ENCODE data around the gene RIIAD1. TPM values are rescaled to one million over a fixed set of nuclear protein-coding genes. Genes with fewer than 3 reads are reported as not detected.
"Not testable (repeated sequence)": the region's sequence is repeated elsewhere in the genome, so short reads cannot be mapped to it uniquely, and the experiment has no call there.

RIIAD1 gene
- total RNA-seq, 1 experiment from 2014 or later: not detected

DNA sequence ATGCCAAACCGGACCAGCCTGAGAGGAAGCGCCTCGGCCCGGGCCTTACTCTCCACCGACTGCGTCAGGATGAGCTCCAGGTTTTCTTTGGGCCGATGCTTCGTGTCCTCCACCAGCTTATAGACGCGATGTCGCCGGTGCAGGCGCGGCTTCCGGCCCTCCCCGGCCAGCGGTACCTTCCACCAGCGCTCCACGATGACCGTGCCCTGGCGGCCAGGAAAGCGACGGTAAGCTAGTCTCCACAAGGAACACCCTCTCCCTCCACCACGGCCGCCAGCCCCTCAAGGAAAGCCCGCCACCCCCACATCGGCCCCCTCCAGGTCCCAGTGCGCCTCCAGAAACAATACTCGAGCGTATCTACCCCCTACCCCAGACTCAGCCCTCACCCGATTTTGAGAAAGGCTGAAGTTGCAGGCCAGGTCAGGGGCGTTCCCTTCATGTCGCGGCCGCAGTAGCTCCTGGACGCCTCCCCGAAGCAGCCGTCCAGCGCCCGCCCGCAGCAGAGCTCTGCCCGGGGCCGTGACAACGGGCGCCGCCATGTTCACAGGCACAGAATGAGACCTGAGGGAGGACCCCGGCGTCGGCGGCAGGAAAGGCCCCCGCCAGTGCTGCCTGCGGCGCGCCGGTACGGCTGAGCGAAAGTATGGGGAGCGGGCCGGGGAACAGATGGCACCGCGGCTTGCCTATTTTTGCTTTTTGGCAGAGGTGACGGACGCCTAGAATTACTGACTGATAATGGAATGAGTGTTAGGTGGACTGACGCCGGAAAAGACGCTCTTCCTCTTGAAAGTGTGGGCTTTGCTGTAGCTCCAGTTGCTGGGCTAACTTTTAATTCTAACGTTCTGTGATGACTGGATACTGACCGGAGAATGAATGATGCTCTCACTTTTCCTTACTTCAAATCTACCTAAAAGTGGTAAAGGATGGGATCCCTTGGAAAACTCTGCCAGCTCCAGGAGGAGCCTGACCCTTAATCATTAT lies 41.9 kb downstream of the RIIAD1 start, which contains the start of gene MRPL9:
Gene MRPL9, minus strand, starts transcription at position 556 of the 981 bp plus-strand sequence. Its CDS starts 17 bp downstream, at position 539.
- peak within 1 kb of the TSS; percentile 99 for H3K27ac ChIP-seq (ENCODE audit: low read length)
- TF ChIP-seq TCF7L2 (IDR thresholded peaks at IDR 0.05; ENCODE audit: low read depth, low read length): no peak
- TF ChIP-seq SIN3A (IDR thresholded peaks at IDR 0.05; ENCODE audit: borderline replicate concordance, insufficient read depth, low read depth, low read length): peak; percentile 51; the same call in 1 of the 2 replicates
- TF ChIP-seq POLR2AphosphoS5 (IDR thresholded peaks at IDR 0.05; ENCODE audit: low read depth, low read length): peak; percentile 85
- TF ChIP-seq, protein P1, sequence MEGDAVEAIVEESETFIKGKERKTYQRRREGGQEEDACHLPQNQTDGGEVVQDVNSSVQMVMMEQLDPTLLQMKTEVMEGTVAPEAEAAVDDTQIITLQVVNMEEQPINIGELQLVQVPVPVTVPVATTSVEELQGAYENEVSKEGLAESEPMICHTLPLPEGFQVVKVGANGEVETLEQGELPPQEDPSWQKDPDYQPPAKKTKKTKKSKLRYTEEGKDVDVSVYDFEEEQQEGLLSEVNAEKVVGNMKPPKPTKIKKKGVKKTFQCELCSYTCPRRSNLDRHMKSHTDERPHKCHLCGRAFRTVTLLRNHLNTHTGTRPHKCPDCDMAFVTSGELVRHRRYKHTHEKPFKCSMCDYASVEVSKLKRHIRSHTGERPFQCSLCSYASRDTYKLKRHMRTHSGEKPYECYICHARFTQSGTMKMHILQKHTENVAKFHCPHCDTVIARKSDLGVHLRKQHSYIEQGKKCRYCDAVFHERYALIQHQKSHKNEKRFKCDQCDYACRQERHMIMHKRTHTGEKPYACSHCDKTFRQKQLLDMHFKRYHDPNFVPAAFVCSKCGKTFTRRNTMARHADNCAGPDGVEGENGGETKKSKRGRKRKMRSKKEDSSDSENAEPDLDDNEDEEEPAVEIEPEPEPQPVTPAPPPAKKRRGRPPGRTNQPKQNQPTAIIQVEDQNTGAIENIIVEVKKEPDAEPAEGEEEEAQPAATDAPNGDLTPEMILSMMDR (IDR thresholded peaks at IDR 0.05): no peak
- TF ChIP-seq, protein P2, sequence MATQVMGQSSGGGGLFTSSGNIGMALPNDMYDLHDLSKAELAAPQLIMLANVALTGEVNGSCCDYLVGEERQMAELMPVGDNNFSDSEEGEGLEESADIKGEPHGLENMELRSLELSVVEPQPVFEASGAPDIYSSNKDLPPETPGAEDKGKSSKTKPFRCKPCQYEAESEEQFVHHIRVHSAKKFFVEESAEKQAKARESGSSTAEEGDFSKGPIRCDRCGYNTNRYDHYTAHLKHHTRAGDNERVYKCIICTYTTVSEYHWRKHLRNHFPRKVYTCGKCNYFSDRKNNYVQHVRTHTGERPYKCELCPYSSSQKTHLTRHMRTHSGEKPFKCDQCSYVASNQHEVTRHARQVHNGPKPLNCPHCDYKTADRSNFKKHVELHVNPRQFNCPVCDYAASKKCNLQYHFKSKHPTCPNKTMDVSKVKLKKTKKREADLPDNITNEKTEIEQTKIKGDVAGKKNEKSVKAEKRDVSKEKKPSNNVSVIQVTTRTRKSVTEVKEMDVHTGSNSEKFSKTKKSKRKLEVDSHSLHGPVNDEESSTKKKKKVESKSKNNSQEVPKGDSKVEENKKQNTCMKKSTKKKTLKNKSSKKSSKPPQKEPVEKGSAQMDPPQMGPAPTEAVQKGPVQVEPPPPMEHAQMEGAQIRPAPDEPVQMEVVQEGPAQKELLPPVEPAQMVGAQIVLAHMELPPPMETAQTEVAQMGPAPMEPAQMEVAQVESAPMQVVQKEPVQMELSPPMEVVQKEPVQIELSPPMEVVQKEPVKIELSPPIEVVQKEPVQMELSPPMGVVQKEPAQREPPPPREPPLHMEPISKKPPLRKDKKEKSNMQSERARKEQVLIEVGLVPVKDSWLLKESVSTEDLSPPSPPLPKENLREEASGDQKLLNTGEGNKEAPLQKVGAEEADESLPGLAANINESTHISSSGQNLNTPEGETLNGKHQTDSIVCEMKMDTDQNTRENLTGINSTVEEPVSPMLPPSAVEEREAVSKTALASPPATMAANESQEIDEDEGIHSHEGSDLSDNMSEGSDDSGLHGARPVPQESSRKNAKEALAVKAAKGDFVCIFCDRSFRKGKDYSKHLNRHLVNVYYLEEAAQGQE (IDR thresholded peaks at IDR 0.05; ENCODE audit: insufficient read depth in 1 of 2, low read depth in 2 of 2, low read length in 1 of 2): no peak
- no peaks in the 10 kb centered on the region for H3K27me3 ChIP-seq (ENCODE audit: control insufficient read depth, insufficient read depth, low read length)
- H3K36me3 ChIP-seq (ENCODE audit: control insufficient read depth, insufficient read depth, low read length): peaks cover 22% of the 10 kb centered on the region
- ATAC-seq: peak; percentile 100
- peak within 1 kb of the TSS; percentile 78 to 85 for H3K4me3 ChIP-seq (ENCODE audit: low read depth in 2 of 2, low read length in 2 of 2)
- ChIA-PET CTCF (no interaction called here), POLR2A (interaction anchor here (0.5 to 0.7 kb wide), 5 partner anchors 18 to 1671 kb away, joined by 3 to 10 read pairs (median 5); no protein-coding TSS in a partner anchor)
- intact Hi-C loops (cut with micrococcal nuclease; ENCODE audit: unreplicated experiment) (loop anchor here (2.0 kb wide), 2 partner anchors 20 to 74 kb away; no protein-coding TSS in a partner anchor), in situ Hi-C loops (cut with HindIII; ENCODE audit: low pct_unique_long_range_greater_than_20kb, low sequenced_read_pairs) (no loop called here)
- no peak for DNase-seq (ENCODE audit: low read depth, low spot score)
- no peaks in the 10 kb centered on the region for H3K9me3 ChIP-seq (ENCODE audit: control insufficient read depth, insufficient read depth, low read depth, low read length)
- no TSS peak for BruUV-seq (replicated peaks)
- peaks cover 13% of the 10 kb centered on the region for H3K4me1 ChIP-seq (ENCODE audit: control insufficient read depth, insufficient read depth, low read length)

DNA sequence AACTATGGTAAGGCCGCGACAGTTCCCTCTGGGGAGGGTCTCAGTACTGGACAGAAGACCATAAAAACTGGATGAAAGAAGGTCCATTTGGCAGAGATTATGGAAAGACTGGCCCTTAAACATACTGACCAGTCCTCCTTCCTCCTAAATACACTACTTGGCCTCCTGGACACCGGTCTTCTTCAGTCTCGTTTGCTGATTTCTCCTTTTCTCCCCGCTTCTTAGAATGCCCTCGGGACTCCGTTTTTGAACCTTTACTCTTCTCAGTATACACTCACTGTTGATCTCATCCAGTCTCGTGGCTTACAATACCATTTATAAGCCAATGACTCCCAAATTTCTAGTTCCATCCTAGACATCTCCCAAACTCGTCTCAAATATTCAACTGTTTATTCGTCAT lies 42.7 kb downstream of the RIIAD1 start:
- ChIA-PET CTCF (no interaction called here), POLR2A (interaction anchor here (0.6 to 0.7 kb wide), 2 partner anchors 24 to 144 kb away, joined by 3 to 10 read pairs; no protein-coding TSS in a partner anchor)
- no peaks in the 10 kb centered on the region for H3K27me3 ChIP-seq (ENCODE audit: control insufficient read depth, insufficient read depth, low read length)
- H3K27ac ChIP-seq (ENCODE audit: low read length): peak overlapping the region; percentile 99
- H3K36me3 ChIP-seq (ENCODE audit: control insufficient read depth, insufficient read depth, low read length): peaks cover 22% of the 10 kb centered on the region
- TF ChIP-seq, protein P2 (IDR thresholded peaks at IDR 0.05; ENCODE audit: insufficient read depth in 1 of 2, low read depth in 2 of 2, low read length in 1 of 2): no peak
- TF ChIP-seq, protein P1 (IDR thresholded peaks at IDR 0.05): no peak
- TF ChIP-seq SIN3A (IDR thresholded peaks at IDR 0.05; ENCODE audit: borderline replicate concordance, insufficient read depth, low read depth, low read length) (no peak), TCF7L2 (IDR thresholded peaks at IDR 0.05; ENCODE audit: low read depth, low read length) (no peak), POLR2AphosphoS5 (IDR thresholded peaks at IDR 0.05; ENCODE audit: low read depth, low read length) (no peak)
- BruUV-seq (replicated peaks): TSS peak; percentile 94
- peak overlapping the region; percentile 78 to 85 for H3K4me3 ChIP-seq (ENCODE audit: low read depth in 2 of 2, low read length in 2 of 2)
- intact Hi-C loops (cut with micrococcal nuclease; ENCODE audit: unreplicated experiment) (loop anchor here (2.0 kb wide), 2 partner anchors 19 to 73 kb away; no protein-coding TSS in a partner anchor), in situ Hi-C loops (cut with HindIII; ENCODE audit: low pct_unique_long_range_greater_than_20kb, low sequenced_read_pairs) (no loop called here)
- no peak for DNase-seq (ENCODE audit: low read depth, low spot score)
- ATAC-seq: no peak
- H3K9me3 ChIP-seq (ENCODE audit: control insufficient read depth, insufficient read depth, low read depth, low read length): no peaks in the 10 kb centered on the region
- H3K4me1 ChIP-seq (ENCODE audit: control insufficient read depth, insufficient read depth, low read length): peaks cover 13% of the 10 kb centered on the region

DNA sequence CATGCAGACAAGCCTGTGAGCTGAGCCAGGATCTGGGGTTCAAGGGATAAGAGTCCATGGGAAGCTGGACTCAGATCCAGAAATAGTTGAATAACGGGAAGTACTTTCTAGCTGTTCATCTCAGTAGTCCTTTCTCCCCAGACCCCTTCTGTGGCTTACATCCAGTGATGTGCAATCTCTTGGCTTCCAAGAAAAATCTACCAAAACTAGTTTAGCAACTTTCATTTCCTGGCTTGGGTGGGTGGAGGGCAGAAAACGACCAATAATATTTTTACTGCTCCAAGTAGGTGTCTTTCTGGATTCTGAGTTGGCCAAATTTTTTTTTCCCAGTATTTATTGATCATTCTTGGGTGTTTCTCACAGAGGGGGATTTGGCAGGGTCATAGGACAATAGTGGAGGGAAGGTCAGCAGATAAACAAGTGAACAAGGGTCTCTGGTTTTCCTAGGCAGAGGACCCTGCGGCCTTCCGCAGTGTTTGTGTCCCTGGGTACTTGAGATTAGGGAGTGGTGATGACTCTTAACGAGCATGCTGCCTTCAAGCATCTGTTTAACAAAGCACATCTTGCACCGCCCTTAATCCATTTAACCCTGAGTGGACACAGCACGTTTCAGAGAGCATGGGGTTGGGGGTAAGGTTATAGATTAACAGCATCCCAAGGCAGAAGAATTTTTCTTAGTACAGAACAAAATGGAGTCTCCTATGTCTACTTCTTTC lies 47.2 kb downstream of the RIIAD1 start:
- intact Hi-C loops (cut with micrococcal nuclease; ENCODE audit: unreplicated experiment); H3K36me3 ChIP-seq (ENCODE audit: control insufficient read depth, insufficient read depth, low read length); DNase-seq (ENCODE audit: low read depth, low spot score); H3K27ac ChIP-seq (ENCODE audit: low read length); H3K27me3 ChIP-seq (ENCODE audit: control insufficient read depth, insufficient read depth, low read length); POLR2A ChIA-PET; H3K4me1 ChIP-seq (ENCODE audit: control insufficient read depth, insufficient read depth, low read length); BruUV-seq (replicated peaks); in situ Hi-C loops (cut with HindIII; ENCODE audit: low pct_unique_long_range_greater_than_20kb, low sequenced_read_pairs); CTCF ChIA-PET; H3K9me3 ChIP-seq (ENCODE audit: control insufficient read depth, insufficient read depth, low read depth, low read length); H3K4me3 ChIP-seq (ENCODE audit: low read depth in 2 of 2, low read length in 2 of 2); ATAC-seq: not testable (repeated sequence)

Data from Panc1 (cell line).